Astrocyte (in vitro differentiated cells and primary cell): ENCODE data around the gene MICAL3. TPM values are rescaled to one million over a fixed set of nuclear protein-coding genes. Genes with fewer than 3 reads are reported as not detected.

Experiments
- DNase-seq: peaks from one replicate; pipeline ENCODE4 v3.0.0-alpha.2; 2010; ENCODE audit warnings: low read depth
- FAIRE-seq: peaks from 2 replicates; lab custom pipeline; 2011; peaks lifted over from hg19 to GRCh38; lab: Jason Lieb, UNC
- H2AFZ ChIP-seq: 2 replicates; pipeline ENCODE4 v1.6.0; 2012; ENCODE audit warnings: low read depth, low read length, inconsistent platforms
- H3K27ac ChIP-seq: 2 replicates; pipeline ENCODE4 v1.5.1; 2011; ENCODE audit warnings: low read depth, low read length, inconsistent platforms
- H3K27me3 ChIP-seq: 2 replicates; pipeline ENCODE4 v1.6.0; 2011; ENCODE audit warnings: low read length, inconsistent platforms; ENCODE audit not compliant: insufficient read depth
- H3K36me3 ChIP-seq: 2 replicates; pipeline ENCODE4 v1.5.1; 2011; ENCODE audit warnings: low read length, inconsistent platforms; ENCODE audit not compliant: insufficient read depth
- H3K4me1 ChIP-seq: 2 replicates; pipeline ENCODE4 v1.5.1; 2011; ENCODE audit warnings: low read length, inconsistent platforms; ENCODE audit not compliant: insufficient read depth
- H3K4me2 ChIP-seq: 2 replicates; pipeline ENCODE4 v1.6.0; 2012; ENCODE audit warnings: low read length, inconsistent platforms
- H3K4me3 ChIP-seq: 2 replicates; pipeline ENCODE4 v1.5.1; 2011; ENCODE audit warnings: low read depth, mild to moderate bottlenecking, low read length, inconsistent platforms; ENCODE audit not compliant: insufficient read depth
- H3K79me2 ChIP-seq: 2 replicates; pipeline ENCODE4 v1.6.0; 2012; ENCODE audit warnings: mild to moderate bottlenecking, low read length, inconsistent platforms; ENCODE audit not compliant: insufficient read depth
- H3K9ac ChIP-seq: 2 replicates; pipeline ENCODE4 v1.6.0; 2012; ENCODE audit warnings: mild to moderate bottlenecking, low read length, inconsistent platforms
- H3K9me3 ChIP-seq: 2 replicates; pipeline ENCODE4 v1.5.1; 2012; ENCODE audit warnings: low read depth, mild to moderate bottlenecking, low read length, inconsistent platforms; ENCODE audit not compliant: insufficient read depth
- H4K20me1 ChIP-seq: 2 replicates; pipeline ENCODE4 v1.6.0; 2012; ENCODE audit warnings: low read length, inconsistent platforms; ENCODE audit not compliant: insufficient read depth
- H3K27ac Mint-ChIP-seq: one replicate; pipeline ENCODE4 v1.8.0; 2021; ENCODE audit warnings: mild to moderate bottlenecking, mixed read lengths; ENCODE audit not compliant: unreplicated experiment
- H3K27me3 Mint-ChIP-seq: one replicate; pipeline ENCODE4 v1.8.0; 2021; ENCODE audit warnings: low read depth, mixed read lengths; ENCODE audit not compliant: unreplicated experiment
- H3K36me3 Mint-ChIP-seq: one replicate; pipeline ENCODE4 v1.8.0; 2021; ENCODE audit warnings: low read depth, mixed read lengths; ENCODE audit not compliant: unreplicated experiment
- H3K4me1 Mint-ChIP-seq: one replicate; pipeline ENCODE4 v1.8.0; 2021; ENCODE audit warnings: low read depth, mixed read lengths; ENCODE audit not compliant: unreplicated experiment
- H3K4me3 Mint-ChIP-seq: one replicate; pipeline ENCODE4 v1.8.0; 2021; ENCODE audit warnings: mild to moderate bottlenecking, moderate library complexity, mixed read lengths; ENCODE audit not compliant: unreplicated experiment
- H3K9me3 Mint-ChIP-seq: one replicate; pipeline ENCODE4 v1.8.0; 2021; ENCODE audit warnings: mild to moderate bottlenecking, mixed read lengths; ENCODE audit not compliant: unreplicated experiment
- CTCF ChIP-seq: IDR thresholded peaks from 2 replicates; pipeline ENCODE4 v1.5.1; 2011; ENCODE audit warnings: low read depth, mild to moderate bottlenecking, inconsistent platforms, low read length, moderate library complexity; ENCODE audit not compliant: insufficient read depth
- EZH2 ChIP-seq: IDR thresholded peaks from 2 replicates; pipeline ENCODE4 v1.6.1; 2012; ENCODE audit warnings: mild to moderate bottlenecking, low read length, inconsistent platforms; ENCODE audit not compliant: insufficient read depth
- total RNA-seq: library from RNA; stranded (reverse); gene quantifications from 2 replicates; pipeline ENCODE4 v1.2.1, GENCODE V29; 2021

The MICAL3 gene
- total RNA-seq, 1 donor from 2014 or later = 113 TPM

DNA sequence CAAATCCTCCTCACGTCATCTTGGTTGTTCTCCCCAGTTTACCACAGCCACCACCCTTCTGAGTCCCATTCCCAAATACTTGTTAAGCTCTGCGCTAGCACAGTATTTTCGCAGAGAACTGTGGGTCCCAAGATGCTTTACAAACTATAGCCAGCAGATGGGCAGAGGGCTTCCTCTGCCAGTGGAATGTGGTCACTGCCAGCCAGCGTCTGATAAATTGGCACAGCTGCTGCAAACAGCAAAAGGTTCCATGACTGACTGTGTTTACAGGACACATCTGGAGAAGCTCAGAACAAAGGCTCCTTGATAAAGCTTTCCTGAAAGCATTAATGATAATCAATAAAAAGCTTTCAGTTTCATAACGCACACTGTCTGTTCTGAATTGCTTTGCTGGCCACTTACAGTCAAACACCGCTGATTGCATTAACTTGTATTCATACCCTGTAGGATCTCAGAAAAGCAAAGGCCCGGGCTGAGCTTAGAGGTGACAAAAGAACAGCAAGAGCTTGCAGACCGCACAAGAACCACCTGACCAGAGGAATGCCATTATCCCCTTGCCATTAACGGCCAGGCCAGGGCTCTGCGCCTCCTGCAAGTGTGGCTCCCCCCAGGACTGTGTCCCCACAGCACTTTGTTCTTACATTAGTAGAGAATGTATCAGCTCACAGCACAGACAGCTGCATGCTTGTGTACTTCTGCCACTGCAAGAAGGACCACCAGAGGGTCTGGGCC is 120.6 kb downstream of the MICAL3 start:
- no peaks in the 10 kb centered on the region for H3K27me3 Mint-ChIP-seq
- H3K36me3 ChIP-seq = peaks cover 18% of the 10 kb centered on the region
- H3K9me3 Mint-ChIP-seq = no peaks in the 10 kb centered on the region
- peaks cover 4% of the 10 kb centered on the region for H3K4me1 Mint-ChIP-seq
- TF ChIP-seq EZH2 = no peak
- H3K27me3 ChIP-seq = no peaks in the 10 kb centered on the region
- H4K20me1 ChIP-seq = peaks cover 60% of the 10 kb centered on the region
- no peaks in the 10 kb centered on the region for H3K4me1 ChIP-seq
- H3K9ac ChIP-seq = no peak overlapping the region
- H3K36me3 Mint-ChIP-seq = peaks cover 43% of the 10 kb centered on the region
- H3K4me2 ChIP-seq = no peak overlapping the region
- no peak overlapping the region for H3K27ac ChIP-seq
- H3K9me3 ChIP-seq = no peaks in the 10 kb centered on the region
- H2AFZ ChIP-seq = no peak overlapping the region
- no peak overlapping the region for H3K27ac Mint-ChIP-seq
- H3K4me3 Mint-ChIP-seq = no peak overlapping the region
- DNase-seq (no peak), FAIRE-seq (no peak)
- peaks cover 45% of the 10 kb centered on the region for H3K79me2 ChIP-seq
- no peak overlapping the region for H3K4me3 ChIP-seq

DNA sequence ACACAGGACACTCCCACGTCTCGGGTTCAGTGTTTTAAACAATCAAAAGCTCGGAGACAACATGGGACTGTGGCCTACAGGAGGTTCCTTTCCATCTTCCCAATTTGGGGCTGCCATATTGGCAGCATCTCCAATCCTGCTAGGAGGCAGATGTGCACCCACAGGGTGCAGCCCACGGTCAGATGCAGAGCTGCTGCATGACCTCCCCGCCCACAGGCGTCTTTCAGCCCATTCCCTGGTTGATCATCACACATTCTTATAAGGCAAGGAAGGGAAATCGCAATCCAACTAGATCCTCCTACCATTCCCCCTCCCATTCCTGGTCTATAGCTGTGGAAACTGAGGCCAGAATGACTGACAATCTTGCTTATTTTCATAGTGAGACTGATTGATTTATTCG is 121.4 kb downstream of the MICAL3 start:
- no peak overlapping the region for H3K9ac ChIP-seq
- H3K79me2 ChIP-seq = peaks cover 38% of the 10 kb centered on the region
- H2AFZ ChIP-seq = no peak overlapping the region
- no peak for FAIRE-seq
- no peak overlapping the region for H3K4me3 ChIP-seq
- H3K36me3 Mint-ChIP-seq = peaks cover 43% of the 10 kb centered on the region
- no peaks in the 10 kb centered on the region for H3K9me3 ChIP-seq
- DNase-seq = no peak
- no peaks in the 10 kb centered on the region for H3K9me3 Mint-ChIP-seq
- no peaks in the 10 kb centered on the region for H3K27me3 Mint-ChIP-seq
- no peaks in the 10 kb centered on the region for H3K4me1 Mint-ChIP-seq
- H3K36me3 ChIP-seq = peaks cover 18% of the 10 kb centered on the region
- H3K27ac Mint-ChIP-seq = no peak overlapping the region
- no peak overlapping the region for H3K4me2 ChIP-seq
- no peak overlapping the region for H3K4me3 Mint-ChIP-seq
- no peak overlapping the region for H3K27ac ChIP-seq
- H4K20me1 ChIP-seq = peaks cover 56% of the 10 kb centered on the region
- TF ChIP-seq CTCF (no peak), EZH2 (no peak)
- H3K27me3 ChIP-seq = no peaks in the 10 kb centered on the region
- no peaks in the 10 kb centered on the region for H3K4me1 ChIP-seq

DNA sequence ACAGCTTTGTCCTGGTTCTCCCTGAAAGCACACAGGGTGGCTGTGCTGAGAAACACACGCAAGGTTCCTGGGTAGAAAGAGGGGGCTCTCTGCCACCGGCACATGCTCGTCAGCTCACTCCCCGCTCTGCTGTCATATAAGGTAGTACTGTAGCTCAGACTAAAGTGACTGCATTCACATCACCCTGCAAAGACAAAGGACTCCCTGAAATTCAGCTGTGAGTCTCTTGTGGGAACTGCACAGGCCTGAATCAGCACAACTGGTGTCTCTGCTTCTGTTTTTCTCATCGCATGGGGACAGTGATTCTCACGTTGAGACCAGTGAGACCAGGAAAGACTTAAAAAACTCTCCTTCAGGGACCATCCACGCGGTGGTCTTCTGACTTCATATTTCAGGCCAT is 126.0 kb downstream of the MICAL3 start:
- H3K4me1 Mint-ChIP-seq = peaks cover 3% of the 10 kb centered on the region
- H3K4me3 ChIP-seq = no peak overlapping the region
- no peaks in the 10 kb centered on the region for H3K27me3 Mint-ChIP-seq
- no peak overlapping the region for H3K4me2 ChIP-seq
- no peaks in the 10 kb centered on the region for H3K9me3 ChIP-seq
- no peaks in the 10 kb centered on the region for H3K9me3 Mint-ChIP-seq
- TF ChIP-seq EZH2 (no peak), CTCF (no peak)
- peaks cover 14% of the 10 kb centered on the region for H3K36me3 ChIP-seq
- H3K27ac Mint-ChIP-seq = no peak overlapping the region
- FAIRE-seq = no peak
- H3K36me3 Mint-ChIP-seq = peaks cover 23% of the 10 kb centered on the region
- H3K4me3 Mint-ChIP-seq = no peak overlapping the region
- no peaks in the 10 kb centered on the region for H3K4me1 ChIP-seq
- peaks cover 4% of the 10 kb centered on the region for H3K79me2 ChIP-seq
- H3K27me3 ChIP-seq = no peaks in the 10 kb centered on the region
- H2AFZ ChIP-seq = no peak overlapping the region
- H4K20me1 ChIP-seq = peaks cover 15% of the 10 kb centered on the region
- no peak for DNase-seq
- no peak overlapping the region for H3K9ac ChIP-seq
- H3K27ac ChIP-seq = no peak overlapping the region
